SK-N-SH treated with all-trans-retinoic acid at 6 μM for 48 hours (cell line): ENCODE results near the gene ANKRD49.

Source experiments
- ARNTL ChIP-seq: fragments of 450-650 bp; formaldehyde crosslinking; IDR thresholded peaks from 2 replicates; pipeline ENCODE4 v1.5.0; 2020; ENCODE audit warnings: low read depth, mild to moderate bottlenecking, moderate library complexity, borderline replicate concordance
- ESRRG ChIP-seq: fragments of 250-450 bp; sonication (Bioruptor Pico); IDR thresholded peaks from 2 replicates; pipeline ENCODE4 v1.6.1; 2021; ENCODE audit warnings: mild to moderate bottlenecking
- RARB ChIP-seq: fragments of 250-450 bp; sonication (Bioruptor Pico); IDR thresholded peaks from 2 replicates; pipeline ENCODE4 v1.8.0; 2021; ENCODE audit warnings: mild to moderate bottlenecking, moderate library complexity
- TCF4 ChIP-seq: fragments of 250-450 bp; sonication (Bioruptor Pico); IDR thresholded peaks from 2 replicates; pipeline ENCODE4 v1.8.0; 2021; ENCODE audit warnings: mild to moderate bottlenecking, moderate library complexity, borderline replicate concordance
- TOX ChIP-seq: fragments of 250-450 bp; sonication (Bioruptor Pico); IDR thresholded peaks from 2 replicates; pipeline ENCODE4 v1.8.0; 2021; ENCODE audit warnings: mild to moderate bottlenecking, moderate library complexity, borderline replicate concordance
- ZFP3 ChIP-seq: fragments of 250-450 bp; sonication (Bioruptor Pico); IDR thresholded peaks from 2 replicates; pipeline ENCODE4 v1.5.0; 2020; ENCODE audit warnings: mild to moderate bottlenecking, moderate library complexity
- ZNF565 ChIP-seq: fragments of 450-650 bp; formaldehyde crosslinking; conservative IDR thresholded peaks from 2 replicates; pipeline ENCODE4 v1.5.0; 2020; ENCODE audit warnings: low read depth, mild to moderate bottlenecking, moderate library complexity
- ZNF70 ChIP-seq: fragments of 450-650 bp; formaldehyde crosslinking; IDR thresholded peaks from 2 replicates; pipeline ENCODE4 v1.5.0; 2020; ENCODE audit warnings: mild to moderate bottlenecking, moderate library complexity
- ZNF8 ChIP-seq: fragments of 450-650 bp; formaldehyde crosslinking; IDR thresholded peaks from 2 replicates; pipeline ENCODE4 v1.5.0; 2020; ENCODE audit warnings: mild to moderate bottlenecking, moderate library complexity
- TF ChIP-seq, protein P1 (sequence below): fragments of 250-450 bp; sonication (Bioruptor Pico); IDR thresholded peaks from 2 replicates; pipeline ENCODE4 v1.8.0; 2020; ENCODE audit warnings: mild to moderate bottlenecking, moderate library complexity, borderline replicate concordance
- TF ChIP-seq, protein P2 (sequence below): fragments of 250-450 bp; sonication (Bioruptor Pico); IDR thresholded peaks from 2 replicates; pipeline ENCODE4 v1.5.1; 2020; ENCODE audit warnings: low read depth, mild to moderate bottlenecking, moderate library complexity
- TF ChIP-seq, protein P3 (sequence below): fragments of 250-450 bp; sonication (Bioruptor Pico); IDR thresholded peaks from 2 replicates; pipeline ENCODE4 v1.5.0; 2020; ENCODE audit warnings: mild to moderate bottlenecking, moderate library complexity

DNA sequence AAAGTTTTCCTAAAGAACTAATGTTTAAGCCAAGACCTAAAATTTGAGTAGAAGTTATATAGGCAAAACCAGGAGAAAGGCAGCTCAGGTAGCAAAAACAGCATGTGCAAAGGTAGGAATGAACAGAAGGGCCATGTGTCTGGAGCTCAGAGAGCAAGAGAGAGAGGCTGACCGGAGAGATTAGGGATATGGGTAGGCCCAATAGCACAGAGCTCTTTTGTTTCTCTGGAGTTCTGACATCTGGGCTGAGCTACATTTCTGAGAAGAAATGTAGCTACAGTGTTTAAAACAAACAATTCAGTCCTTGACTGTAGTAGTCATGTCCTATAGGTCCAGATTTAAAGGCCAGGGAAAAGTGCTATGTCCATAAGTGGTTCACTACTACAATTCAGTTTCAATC, 22.9 kb downstream of the ANKRD49 start:
- TF ChIP-seq, protein P1, sequence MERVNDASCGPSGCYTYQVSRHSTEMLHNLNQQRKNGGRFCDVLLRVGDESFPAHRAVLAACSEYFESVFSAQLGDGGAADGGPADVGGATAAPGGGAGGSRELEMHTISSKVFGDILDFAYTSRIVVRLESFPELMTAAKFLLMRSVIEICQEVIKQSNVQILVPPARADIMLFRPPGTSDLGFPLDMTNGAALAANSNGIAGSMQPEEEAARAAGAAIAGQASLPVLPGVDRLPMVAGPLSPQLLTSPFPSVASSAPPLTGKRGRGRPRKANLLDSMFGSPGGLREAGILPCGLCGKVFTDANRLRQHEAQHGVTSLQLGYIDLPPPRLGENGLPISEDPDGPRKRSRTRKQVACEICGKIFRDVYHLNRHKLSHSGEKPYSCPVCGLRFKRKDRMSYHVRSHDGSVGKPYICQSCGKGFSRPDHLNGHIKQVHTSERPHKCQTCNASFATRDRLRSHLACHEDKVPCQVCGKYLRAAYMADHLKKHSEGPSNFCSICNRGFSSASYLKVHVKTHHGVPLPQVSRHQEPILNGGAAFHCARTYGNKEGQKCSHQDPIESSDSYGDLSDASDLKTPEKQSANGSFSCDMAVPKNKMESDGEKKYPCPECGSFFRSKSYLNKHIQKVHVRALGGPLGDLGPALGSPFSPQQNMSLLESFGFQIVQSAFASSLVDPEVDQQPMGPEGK (CRISPR knock-in tag) = no peak
- TF ChIP-seq ZFP3 (no peak), ESRRG (CRISPR knock-in tag) (no peak), ZNF8 (no peak), TOX (no peak), TCF4 (CRISPR knock-in tag) (no peak), ZNF565 (CRISPR knock-in tag) (no peak), ARNTL (CRISPR knock-in tag) (no peak), RARB (CRISPR knock-in tag) (no peak), ZNF70 (CRISPR knock-in tag) (no peak)
- TF ChIP-seq, protein P2, sequence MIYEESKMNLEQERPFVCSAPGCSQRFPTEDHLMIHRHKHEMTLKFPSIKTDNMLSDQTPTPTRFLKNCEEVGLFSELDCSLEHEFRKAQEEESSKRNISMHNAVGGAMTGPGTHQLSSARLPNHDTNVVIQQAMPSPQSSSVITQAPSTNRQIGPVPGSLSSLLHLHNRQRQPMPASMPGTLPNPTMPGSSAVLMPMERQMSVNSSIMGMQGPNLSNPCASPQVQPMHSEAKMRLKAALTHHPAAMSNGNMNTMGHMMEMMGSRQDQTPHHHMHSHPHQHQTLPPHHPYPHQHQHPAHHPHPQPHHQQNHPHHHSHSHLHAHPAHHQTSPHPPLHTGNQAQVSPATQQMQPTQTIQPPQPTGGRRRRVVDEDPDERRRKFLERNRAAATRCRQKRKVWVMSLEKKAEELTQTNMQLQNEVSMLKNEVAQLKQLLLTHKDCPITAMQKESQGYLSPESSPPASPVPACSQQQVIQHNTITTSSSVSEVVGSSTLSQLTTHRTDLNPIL = no peak
- TF ChIP-seq, protein P3, sequence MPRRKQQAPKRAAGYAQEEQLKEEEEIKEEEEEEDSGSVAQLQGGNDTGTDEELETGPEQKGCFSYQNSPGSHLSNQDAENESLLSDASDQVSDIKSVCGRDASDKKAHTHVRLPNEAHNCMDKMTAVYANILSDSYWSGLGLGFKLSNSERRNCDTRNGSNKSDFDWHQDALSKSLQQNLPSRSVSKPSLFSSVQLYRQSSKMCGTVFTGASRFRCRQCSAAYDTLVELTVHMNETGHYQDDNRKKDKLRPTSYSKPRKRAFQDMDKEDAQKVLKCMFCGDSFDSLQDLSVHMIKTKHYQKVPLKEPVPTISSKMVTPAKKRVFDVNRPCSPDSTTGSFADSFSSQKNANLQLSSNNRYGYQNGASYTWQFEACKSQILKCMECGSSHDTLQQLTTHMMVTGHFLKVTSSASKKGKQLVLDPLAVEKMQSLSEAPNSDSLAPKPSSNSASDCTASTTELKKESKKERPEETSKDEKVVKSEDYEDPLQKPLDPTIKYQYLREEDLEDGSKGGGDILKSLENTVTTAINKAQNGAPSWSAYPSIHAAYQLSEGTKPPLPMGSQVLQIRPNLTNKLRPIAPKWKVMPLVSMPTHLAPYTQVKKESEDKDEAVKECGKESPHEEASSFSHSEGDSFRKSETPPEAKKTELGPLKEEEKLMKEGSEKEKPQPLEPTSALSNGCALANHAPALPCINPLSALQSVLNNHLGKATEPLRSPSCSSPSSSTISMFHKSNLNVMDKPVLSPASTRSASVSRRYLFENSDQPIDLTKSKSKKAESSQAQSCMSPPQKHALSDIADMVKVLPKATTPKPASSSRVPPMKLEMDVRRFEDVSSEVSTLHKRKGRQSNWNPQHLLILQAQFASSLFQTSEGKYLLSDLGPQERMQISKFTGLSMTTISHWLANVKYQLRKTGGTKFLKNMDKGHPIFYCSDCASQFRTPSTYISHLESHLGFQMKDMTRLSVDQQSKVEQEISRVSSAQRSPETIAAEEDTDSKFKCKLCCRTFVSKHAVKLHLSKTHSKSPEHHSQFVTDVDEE (CRISPR knock-in tag) = no peak
